ENCODE data around the gene LONP2. TPM values are rescaled to one million over a fixed set of nuclear protein-coding genes. Genes with fewer than 3 reads are reported as not detected.

Gene LONP2
- total RNA-seq, 1 donor from 2014 or later = 50.7 TPM

DNA sequence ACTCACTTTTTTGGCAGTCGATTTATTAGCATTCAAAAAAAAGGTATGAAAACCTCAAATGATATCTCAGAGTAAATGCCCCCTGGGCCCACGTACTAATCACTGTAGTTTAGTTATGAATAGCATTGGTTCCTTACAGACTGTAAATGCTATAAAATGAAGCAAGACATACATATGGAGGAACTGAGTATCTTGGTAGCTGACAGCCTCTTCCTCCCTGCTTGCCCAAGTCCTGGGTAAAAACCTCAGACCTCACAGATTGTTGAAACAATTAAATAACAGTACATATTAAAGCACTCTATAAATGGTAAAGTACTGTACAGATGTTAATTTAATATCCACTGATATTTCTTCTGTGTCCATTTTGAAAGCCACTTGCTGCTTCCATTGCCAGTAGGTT lies 36.4 kb downstream of the LONP2 start:
- Histone ChIP-seq H2AFZ (ENCODE audit: low read depth, low read length) (no peak overlapping the region), H3K4me2 (ENCODE audit: low read length) (no peak overlapping the region), H3K4me1 (ENCODE audit: insufficient read depth, low read length) (peaks cover 10% of the 10 kb centered on the region), H3K9me3 (ENCODE audit: insufficient read depth, low read depth, low read length) (no peaks in the 10 kb centered on the region), H3K36me3 (ENCODE audit: insufficient read depth, low read length) (peaks cover 7% of the 10 kb centered on the region), H3K9ac (ENCODE audit: low read length) (no peak overlapping the region), H3K79me2 (ENCODE audit: insufficient read depth, low read length) (peaks cover 10% of the 10 kb centered on the region), H3K4me3 (ENCODE audit: insufficient read depth, low read depth, low read length) (no peak overlapping the region), H3K27me3 (ENCODE audit: insufficient read depth, low read length) (no peaks in the 10 kb centered on the region), H4K20me1 (ENCODE audit: insufficient read depth, low read length) (peaks cover 3% of the 10 kb centered on the region), H3K27ac (ENCODE audit: low read depth, low read length) (no peak overlapping the region)
- no peak overlapping the region for H3K4me3 Mint-ChIP-seq (ENCODE audit: unreplicated experiment)
- peaks cover 9% of the 10 kb centered on the region for H3K4me1 Mint-ChIP-seq (ENCODE audit: low read depth, unreplicated experiment)
- TF ChIP-seq EZH2 (IDR thresholded peaks at IDR 0.05; ENCODE audit: insufficient read depth, low read length) = no peak
- TF ChIP-seq, protein P1, sequence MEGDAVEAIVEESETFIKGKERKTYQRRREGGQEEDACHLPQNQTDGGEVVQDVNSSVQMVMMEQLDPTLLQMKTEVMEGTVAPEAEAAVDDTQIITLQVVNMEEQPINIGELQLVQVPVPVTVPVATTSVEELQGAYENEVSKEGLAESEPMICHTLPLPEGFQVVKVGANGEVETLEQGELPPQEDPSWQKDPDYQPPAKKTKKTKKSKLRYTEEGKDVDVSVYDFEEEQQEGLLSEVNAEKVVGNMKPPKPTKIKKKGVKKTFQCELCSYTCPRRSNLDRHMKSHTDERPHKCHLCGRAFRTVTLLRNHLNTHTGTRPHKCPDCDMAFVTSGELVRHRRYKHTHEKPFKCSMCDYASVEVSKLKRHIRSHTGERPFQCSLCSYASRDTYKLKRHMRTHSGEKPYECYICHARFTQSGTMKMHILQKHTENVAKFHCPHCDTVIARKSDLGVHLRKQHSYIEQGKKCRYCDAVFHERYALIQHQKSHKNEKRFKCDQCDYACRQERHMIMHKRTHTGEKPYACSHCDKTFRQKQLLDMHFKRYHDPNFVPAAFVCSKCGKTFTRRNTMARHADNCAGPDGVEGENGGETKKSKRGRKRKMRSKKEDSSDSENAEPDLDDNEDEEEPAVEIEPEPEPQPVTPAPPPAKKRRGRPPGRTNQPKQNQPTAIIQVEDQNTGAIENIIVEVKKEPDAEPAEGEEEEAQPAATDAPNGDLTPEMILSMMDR (IDR thresholded peaks at IDR 0.05; ENCODE audit: insufficient read depth, low read depth, low read length) = no peak
- FAIRE-seq (no peak), DNase-seq (ENCODE audit: low read depth) (no peak)
- H3K36me3 Mint-ChIP-seq (ENCODE audit: low read depth, unreplicated experiment) = peaks cover 16% of the 10 kb centered on the region
- no peak overlapping the region for H3K27ac Mint-ChIP-seq (ENCODE audit: unreplicated experiment)
- H3K9me3 Mint-ChIP-seq (ENCODE audit: unreplicated experiment) = no peaks in the 10 kb centered on the region
- no peaks in the 10 kb centered on the region for H3K27me3 Mint-ChIP-seq (ENCODE audit: low read depth, unreplicated experiment)

DNA sequence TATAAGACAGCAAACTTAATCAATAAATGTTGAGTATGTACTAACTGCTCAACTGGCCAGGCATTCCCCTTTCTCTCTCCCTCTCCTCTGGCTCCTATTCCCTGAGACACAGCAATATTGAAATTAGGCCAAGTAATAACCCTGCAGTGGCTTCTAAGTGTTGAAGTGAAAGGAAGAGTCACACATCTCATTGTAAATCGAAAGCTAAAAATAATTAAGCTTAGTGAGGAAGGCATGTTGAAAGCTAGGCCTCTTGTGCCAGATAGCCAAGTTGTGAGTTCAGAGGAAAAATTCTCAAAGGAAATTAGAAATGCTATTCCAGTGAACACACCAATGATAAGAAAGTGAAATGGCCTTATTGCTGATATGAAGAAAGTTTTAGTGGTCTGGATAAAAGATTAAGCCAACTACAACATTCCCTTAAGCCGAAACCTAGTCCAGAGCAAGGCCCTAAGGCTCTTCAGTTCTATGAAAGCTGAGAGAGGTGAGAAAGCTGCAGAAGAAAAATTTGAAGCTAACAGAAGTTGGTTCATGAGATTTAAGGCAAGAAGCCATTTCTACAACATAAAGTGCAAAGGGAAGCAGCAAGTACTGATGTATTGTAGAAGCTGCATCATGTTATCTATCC lies 38.6 kb downstream of the LONP2 start:
- Histone ChIP-seq H3K9me3 (ENCODE audit: insufficient read depth, low read depth, low read length) (peaks cover 8% of the 10 kb centered on the region), H3K4me2 (ENCODE audit: low read length) (no peak overlapping the region), H3K27me3 (ENCODE audit: insufficient read depth, low read length) (no peaks in the 10 kb centered on the region), H4K20me1 (ENCODE audit: insufficient read depth, low read length) (peaks cover 8% of the 10 kb centered on the region), H3K79me2 (ENCODE audit: insufficient read depth, low read length) (peaks cover 7% of the 10 kb centered on the region), H3K4me1 (ENCODE audit: insufficient read depth, low read length) (no peaks in the 10 kb centered on the region), H3K36me3 (ENCODE audit: insufficient read depth, low read length) (peaks cover 6% of the 10 kb centered on the region), H2AFZ (ENCODE audit: low read depth, low read length) (no peak overlapping the region), H3K27ac (ENCODE audit: low read depth, low read length) (no peak overlapping the region), H3K4me3 (ENCODE audit: insufficient read depth, low read depth, low read length) (no peak overlapping the region), H3K9ac (ENCODE audit: low read length) (no peak overlapping the region)
- no peak for TF ChIP-seq EZH2 (IDR thresholded peaks at IDR 0.05; ENCODE audit: insufficient read depth, low read length)
- TF ChIP-seq, protein P1 (IDR thresholded peaks at IDR 0.05; ENCODE audit: insufficient read depth, low read depth, low read length) = no peak
- Mint-ChIP-seq H3K27ac (ENCODE audit: unreplicated experiment) (peak overlapping the region; percentile 62), H3K4me1 (ENCODE audit: low read depth, unreplicated experiment) (peaks cover 12% of the 10 kb centered on the region), H3K27me3 (ENCODE audit: low read depth, unreplicated experiment) (no peaks in the 10 kb centered on the region), H3K9me3 (ENCODE audit: unreplicated experiment) (peaks cover 6% of the 10 kb centered on the region), H3K4me3 (ENCODE audit: unreplicated experiment) (no peak overlapping the region), H3K36me3 (ENCODE audit: low read depth, unreplicated experiment) (peaks cover 21% of the 10 kb centered on the region)
- peak; percentile 47 for DNase-seq (ENCODE audit: low read depth)
- no peak for FAIRE-seq

DNA sequence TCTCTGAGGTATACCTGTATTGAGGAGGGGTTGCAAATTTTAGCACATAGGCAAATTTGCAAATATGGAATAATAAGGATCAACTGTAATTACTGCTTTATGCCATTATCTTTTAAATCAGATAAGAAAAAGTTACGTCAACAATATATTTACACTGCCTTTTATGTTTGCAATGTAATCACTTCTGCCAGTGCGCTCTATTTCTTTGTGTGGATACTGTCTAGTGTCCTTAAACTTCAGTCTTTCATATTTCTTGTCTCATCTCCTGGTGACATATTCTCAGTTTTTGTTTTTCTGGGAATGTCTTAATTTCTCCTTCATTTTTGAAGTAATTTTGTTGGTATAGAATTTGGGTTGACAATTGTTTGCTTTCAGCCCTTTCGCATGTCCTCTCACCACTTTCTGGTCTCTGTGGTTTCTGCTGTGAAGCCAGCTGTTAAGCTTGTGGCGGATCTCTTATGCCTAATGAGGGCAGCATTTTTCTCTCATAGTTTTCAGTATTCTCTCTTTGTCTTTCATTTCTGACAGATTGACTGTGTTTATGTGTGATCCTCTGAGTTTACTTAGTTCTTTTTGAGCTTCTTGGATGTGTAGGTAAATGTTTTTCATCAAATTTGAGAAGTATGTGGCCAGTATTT lies 40.8 kb downstream of the LONP2 start:
- peaks cover 12% of the 10 kb centered on the region for H3K4me1 Mint-ChIP-seq (ENCODE audit: low read depth, unreplicated experiment)
- Histone ChIP-seq H3K4me3 (ENCODE audit: insufficient read depth, low read depth, low read length) (no peak overlapping the region), H4K20me1 (ENCODE audit: insufficient read depth, low read length) (peaks cover 8% of the 10 kb centered on the region), H3K27ac (ENCODE audit: low read depth, low read length) (no peak overlapping the region), H3K36me3 (ENCODE audit: insufficient read depth, low read length) (peaks cover 3% of the 10 kb centered on the region), H2AFZ (ENCODE audit: low read depth, low read length) (no peak overlapping the region), H3K9me3 (ENCODE audit: insufficient read depth, low read depth, low read length) (peaks cover 8% of the 10 kb centered on the region), H3K9ac (ENCODE audit: low read length) (no peak overlapping the region), H3K79me2 (ENCODE audit: insufficient read depth, low read length) (peaks cover 3% of the 10 kb centered on the region), H3K4me1 (ENCODE audit: insufficient read depth, low read length) (no peaks in the 10 kb centered on the region), H3K27me3 (ENCODE audit: insufficient read depth, low read length) (no peaks in the 10 kb centered on the region), H3K4me2 (ENCODE audit: low read length) (no peak overlapping the region)
- DNase-seq (ENCODE audit: low read depth) = no peak
- H3K36me3 Mint-ChIP-seq (ENCODE audit: low read depth, unreplicated experiment) = peaks cover 17% of the 10 kb centered on the region
- no peaks in the 10 kb centered on the region for H3K27me3 Mint-ChIP-seq (ENCODE audit: low read depth, unreplicated experiment)
- no peak overlapping the region for H3K4me3 Mint-ChIP-seq (ENCODE audit: unreplicated experiment)
- no peak for FAIRE-seq
- H3K9me3 Mint-ChIP-seq (ENCODE audit: unreplicated experiment) = peaks cover 6% of the 10 kb centered on the region
- TF ChIP-seq EZH2 (IDR thresholded peaks at IDR 0.05; ENCODE audit: insufficient read depth, low read length) = no peak
- TF ChIP-seq, protein P1 (IDR thresholded peaks at IDR 0.05; ENCODE audit: insufficient read depth, low read depth, low read length) = no peak
- H3K27ac Mint-ChIP-seq (ENCODE audit: unreplicated experiment) = peak overlapping the region; percentile 17

Measured in astrocyte (in vitro differentiated cells and primary cell).